ENCODE measurements around the gene RMDN2.
"Not testable (repeated sequence)": the region's sequence is repeated elsewhere in the genome, so short reads cannot be mapped to it uniquely, and the experiment has no call there.

The RMDN2 gene

GRCh38 chr2:37920570-37920969, 4.5 kb upstream of the RMDN2 start:
- TF ChIP-seq CTCF (IDR thresholded peaks at IDR 0.05) = no peak
- H3K27me3 ChIP-seq (ENCODE audit: control insufficient read depth, insufficient read depth, low read length) = no peaks in the 10 kb centered on the region

DNA sequence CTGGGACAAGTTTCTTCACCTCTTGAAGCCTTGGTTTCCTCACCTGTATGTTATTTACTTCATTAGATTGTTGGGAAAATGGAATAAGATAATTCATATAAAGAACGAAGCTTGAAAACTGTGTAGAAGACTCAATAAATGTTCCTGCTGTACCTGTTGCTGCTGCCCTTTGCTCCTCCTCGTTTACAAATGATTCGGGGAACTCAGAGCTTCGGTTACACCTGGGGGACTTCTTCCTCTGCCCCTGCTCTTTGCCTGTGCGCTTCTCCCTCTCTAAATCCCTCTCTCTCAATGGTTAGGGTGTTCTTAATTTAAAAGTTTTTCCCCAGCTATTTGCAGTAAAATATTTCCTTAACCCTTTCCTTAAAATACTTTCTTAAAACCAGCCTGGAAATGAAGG, 3.3 kb upstream of the RMDN2 start:
- Histone ChIP-seq H3K79me2 (no peaks in the 10 kb centered on the region), H2AFZ (no peak overlapping the region), H3K4me3 (ENCODE audit: low read depth, low read length) (no peak overlapping the region), H3K4me2 (ENCODE audit: low read length) (no peak overlapping the region), H3K36me3 (ENCODE audit: control insufficient read depth, insufficient read depth, low read length) (no peaks in the 10 kb centered on the region), H3K4me1 (no peaks in the 10 kb centered on the region), H3K9ac (no peak overlapping the region), H3K27ac (no peak overlapping the region), H3K9me3 (ENCODE audit: control insufficient read depth, low read length) (no peaks in the 10 kb centered on the region), H3K27me3 (ENCODE audit: control insufficient read depth, insufficient read depth, low read length) (no peaks in the 10 kb centered on the region)
- no peak for TF ChIP-seq CTCF (IDR thresholded peaks at IDR 0.05)

More at GRCh38 chr2:37920570-37920969, 4.5 kb upstream of the RMDN2 start:
- Histone ChIP-seq H3K36me3 (ENCODE audit: control insufficient read depth, insufficient read depth, low read length) (no peaks in the 10 kb centered on the region), H3K27ac (no peak overlapping the region), H3K9me3 (ENCODE audit: control insufficient read depth, low read length) (no peaks in the 10 kb centered on the region), H2AFZ (no peak overlapping the region), H3K4me2 (ENCODE audit: low read length) (no peak overlapping the region), H3K4me3 (ENCODE audit: low read depth, low read length) (no peak overlapping the region), H3K79me2 (no peaks in the 10 kb centered on the region), H3K9ac (no peak overlapping the region), H3K4me1 (no peaks in the 10 kb centered on the region)

DNA sequence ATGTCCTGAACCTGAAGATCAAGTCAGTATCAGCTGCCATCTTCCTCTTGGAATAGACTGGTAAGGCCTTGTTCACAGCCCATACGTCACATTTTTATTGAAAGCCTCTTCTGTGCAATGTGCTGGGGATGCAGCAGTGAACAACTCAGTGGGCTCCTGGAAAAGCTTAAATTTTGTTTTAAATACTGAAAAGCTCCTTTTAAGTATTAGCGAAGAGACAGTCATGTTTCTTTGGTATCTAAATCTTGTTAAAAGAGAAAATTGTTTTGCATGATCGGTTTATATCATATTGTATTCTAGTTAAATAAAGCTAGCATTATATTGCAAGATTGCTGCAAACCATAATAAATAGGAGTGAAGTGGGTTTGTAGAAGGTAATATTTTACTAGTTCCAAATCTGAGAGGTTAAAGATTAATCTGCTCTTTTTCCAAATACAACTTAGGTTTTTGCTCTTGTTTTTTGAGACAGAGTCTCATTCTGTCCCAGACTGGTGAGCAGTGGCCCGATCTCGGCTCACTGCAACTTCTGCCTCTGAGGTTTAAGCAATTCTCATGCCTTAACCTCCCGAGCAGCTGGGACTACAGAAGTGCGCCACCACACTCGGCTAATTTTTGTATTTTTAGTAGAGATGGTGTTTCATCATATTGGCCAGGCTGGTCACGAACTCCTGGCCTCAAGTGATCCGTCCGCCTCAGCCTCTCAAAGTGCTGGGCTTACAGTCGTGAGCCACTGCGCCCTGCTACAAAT, 1.6 kb upstream of the RMDN2 start:
- H3K4me3 ChIP-seq (ENCODE audit: low read depth, low read length) = no peak overlapping the region
- H3K79me2 ChIP-seq = no peaks in the 10 kb centered on the region
- no peaks in the 10 kb centered on the region for H3K36me3 ChIP-seq (ENCODE audit: control insufficient read depth, insufficient read depth, low read length)
- H3K27me3 ChIP-seq (ENCODE audit: control insufficient read depth, insufficient read depth, low read length) = no peaks in the 10 kb centered on the region
- H2AFZ ChIP-seq = no peak overlapping the region
- no peak overlapping the region for H3K27ac ChIP-seq
- no peaks in the 10 kb centered on the region for H3K4me1 ChIP-seq
- H3K9ac ChIP-seq = no peak overlapping the region
- H3K4me2 ChIP-seq (ENCODE audit: low read length) = no peak overlapping the region
- no peaks in the 10 kb centered on the region for H3K9me3 ChIP-seq (ENCODE audit: control insufficient read depth, low read length)
- TF ChIP-seq CTCF (IDR thresholded peaks at IDR 0.05) = no peak

DNA sequence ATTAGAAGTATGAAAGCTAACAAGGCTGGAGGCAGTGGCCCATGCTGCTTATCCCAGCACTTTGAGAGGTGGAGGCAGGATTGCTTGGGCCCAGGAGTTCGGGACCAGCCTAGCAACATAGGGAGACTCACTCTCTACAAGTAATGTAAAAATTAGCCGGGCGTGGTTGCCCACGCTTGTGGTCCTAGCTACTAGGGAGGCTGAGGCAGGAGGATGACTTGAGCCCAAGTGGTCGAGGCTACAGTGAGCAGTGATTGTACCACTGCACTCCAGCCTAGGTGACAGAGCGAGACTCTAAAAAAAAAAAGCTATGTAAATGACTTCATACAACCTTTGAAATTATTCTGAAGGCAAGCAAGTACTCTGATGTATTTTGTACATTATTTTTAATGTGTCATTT, 1.5 kb downstream of the RMDN2 start:
- TF ChIP-seq CTCF (IDR thresholded peaks at IDR 0.05) = no peak
- Histone ChIP-seq H3K9ac (no peak overlapping the region), H3K79me2 (no peaks in the 10 kb centered on the region), H3K9me3 (ENCODE audit: control insufficient read depth, low read length) (no peaks in the 10 kb centered on the region), H3K36me3 (ENCODE audit: control insufficient read depth, insufficient read depth, low read length) (no peaks in the 10 kb centered on the region), H2AFZ (no peak overlapping the region), H3K4me3 (ENCODE audit: low read depth, low read length) (no peak overlapping the region), H3K27ac (no peak overlapping the region), H3K27me3 (ENCODE audit: control insufficient read depth, insufficient read depth, low read length) (no peaks in the 10 kb centered on the region), H3K4me1 (no peaks in the 10 kb centered on the region), H3K4me2 (ENCODE audit: low read length) (no peak overlapping the region)

- no peaks in the 10 kb centered on the region for H3K79me2 ChIP-seq
- no peak overlapping the region for H3K9ac ChIP-seq
- no peaks in the 10 kb centered on the region for H3K27me3 ChIP-seq (ENCODE audit: control insufficient read depth, insufficient read depth, low read length)
- TF ChIP-seq CTCF (IDR thresholded peaks at IDR 0.05) = no peak
- H3K9me3 ChIP-seq (ENCODE audit: control insufficient read depth, low read length) = no peaks in the 10 kb centered on the region
- no peak overlapping the region for H3K4me2 ChIP-seq (ENCODE audit: low read length)
- H3K27ac ChIP-seq = no peak overlapping the region
- H3K36me3 ChIP-seq (ENCODE audit: control insufficient read depth, insufficient read depth, low read length) = no peaks in the 10 kb centered on the region
- H3K4me3 ChIP-seq (ENCODE audit: low read depth, low read length) = no peak overlapping the region
- no peak overlapping the region for H2AFZ ChIP-seq
- H3K4me1 ChIP-seq = no peaks in the 10 kb centered on the region
These were observed 3.3 kb downstream of the RMDN2 start for GRCh38 chr2:37928377-37928776.

DNA sequence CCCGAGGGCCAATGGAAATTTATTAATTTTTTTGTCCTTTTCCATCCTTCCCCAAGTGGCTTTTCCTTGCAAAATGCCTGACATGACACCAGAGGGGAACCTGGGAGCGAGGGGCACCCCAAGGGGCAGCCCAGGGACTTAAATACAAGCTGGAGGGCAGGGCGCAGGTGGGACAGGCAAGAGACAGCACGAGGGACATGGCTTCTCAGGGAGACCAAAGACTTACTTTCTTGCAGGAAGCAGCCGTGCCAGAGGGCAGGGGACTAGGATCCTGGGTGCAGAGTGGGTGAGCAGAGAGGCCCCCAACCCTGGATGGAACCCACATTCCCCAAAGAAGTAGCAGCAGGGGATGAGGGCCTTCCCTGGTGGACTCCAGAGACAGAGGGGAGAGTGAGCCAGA, 5.3 kb downstream of the RMDN2 start:
- H3K9me3 ChIP-seq (ENCODE audit: control insufficient read depth, low read length) = not testable (repeated sequence)

GRCh38 chr2:37932873-37933272, 7.8 kb downstream of the RMDN2 start:
- not testable (repeated sequence) for H3K4me1 ChIP-seq; H3K9ac ChIP-seq; H3K79me2 ChIP-seq; H2AFZ ChIP-seq; H3K36me3 ChIP-seq (ENCODE audit: control insufficient read depth, insufficient read depth, low read length); H3K4me3 ChIP-seq (ENCODE audit: low read depth, low read length); H3K9me3 ChIP-seq (ENCODE audit: control insufficient read depth, low read length); H3K4me2 ChIP-seq (ENCODE audit: low read length); H3K27me3 ChIP-seq (ENCODE audit: control insufficient read depth, insufficient read depth, low read length); H3K27ac ChIP-seq

More for the DNA sequence above, 5.3 kb downstream of the RMDN2 start:
- H3K27ac ChIP-seq; H3K36me3 ChIP-seq (ENCODE audit: control insufficient read depth, insufficient read depth, low read length); H3K27me3 ChIP-seq (ENCODE audit: control insufficient read depth, insufficient read depth, low read length); H3K79me2 ChIP-seq; H3K4me2 ChIP-seq (ENCODE audit: low read length); H3K4me3 ChIP-seq (ENCODE audit: low read depth, low read length); H3K4me1 ChIP-seq; H3K9ac ChIP-seq; H2AFZ ChIP-seq: not testable (repeated sequence)

Data from parathyroid adenoma (tissue), 2 donors.